Measurements from ENCODE around the gene FRMPD3. TPM values are rescaled to one million over a fixed set of nuclear protein-coding genes. Genes with fewer than 3 reads are reported as not detected.

The FRMPD3 gene
- total RNA-seq (ENCODE audit: low replicate concordance), result 1.9 and 2.6 TPM in 2 replicates
- long read RNA-seq, partial matches to known transcripts, result 0 of 1 reads
- long read RNA-seq, other reads (novel, unspliced or antisense), result 1 of 1 reads

DNA sequence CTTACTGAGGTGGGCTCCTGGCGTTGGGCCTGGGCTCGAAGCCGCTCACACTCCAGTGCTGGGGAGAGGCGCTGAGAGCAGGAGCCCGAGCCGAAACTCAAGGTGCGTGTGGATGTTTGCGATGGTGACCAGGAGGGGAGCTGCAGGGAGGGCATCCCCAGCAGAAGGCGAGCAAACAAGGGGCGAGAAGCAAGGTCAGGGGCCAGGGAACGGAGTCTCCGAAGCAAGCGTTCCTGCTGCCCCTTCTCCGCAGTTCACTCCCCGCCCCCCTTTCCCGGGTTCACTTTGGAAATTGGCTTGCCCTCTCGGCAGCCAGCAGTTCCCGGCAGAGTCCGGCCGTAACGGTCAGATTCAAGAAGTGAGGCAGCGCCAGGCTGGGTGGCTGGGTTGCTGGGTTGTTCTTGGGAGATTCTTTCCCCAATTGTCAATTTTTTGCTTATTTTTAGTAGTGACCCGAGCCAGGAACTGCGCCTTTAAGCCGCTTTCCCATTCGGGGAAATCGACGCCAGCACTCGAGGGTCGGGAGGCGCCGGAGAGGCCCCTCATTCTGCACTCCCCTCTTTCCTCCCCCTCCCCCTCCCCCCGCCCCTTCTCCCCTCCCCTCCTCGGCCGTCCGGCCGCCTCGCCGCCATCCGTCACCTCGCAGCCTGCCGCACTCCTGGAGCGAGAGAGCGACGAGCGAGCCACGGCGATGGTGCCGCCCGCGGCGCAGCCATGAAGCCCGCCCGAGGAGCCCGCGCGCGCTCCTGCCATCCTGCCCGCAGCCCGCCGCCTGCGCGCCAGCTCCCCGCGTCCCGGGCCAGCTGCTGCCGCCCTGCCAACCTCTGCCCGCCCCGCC is at the start of gene FRMPD3:
Gene FRMPD3, plus strand, starts transcription at position 655 of the 838 bp plus-strand sequence. CDS start 76,937 bp downstream, outside the sequence.
- peaks cover 24% of the 10 kb centered on the region for H3K27me3 Mint-ChIP-seq
- no peaks in the 10 kb centered on the region for H3K36me3 Mint-ChIP-seq
- TF ChIP-seq, protein P1, sequence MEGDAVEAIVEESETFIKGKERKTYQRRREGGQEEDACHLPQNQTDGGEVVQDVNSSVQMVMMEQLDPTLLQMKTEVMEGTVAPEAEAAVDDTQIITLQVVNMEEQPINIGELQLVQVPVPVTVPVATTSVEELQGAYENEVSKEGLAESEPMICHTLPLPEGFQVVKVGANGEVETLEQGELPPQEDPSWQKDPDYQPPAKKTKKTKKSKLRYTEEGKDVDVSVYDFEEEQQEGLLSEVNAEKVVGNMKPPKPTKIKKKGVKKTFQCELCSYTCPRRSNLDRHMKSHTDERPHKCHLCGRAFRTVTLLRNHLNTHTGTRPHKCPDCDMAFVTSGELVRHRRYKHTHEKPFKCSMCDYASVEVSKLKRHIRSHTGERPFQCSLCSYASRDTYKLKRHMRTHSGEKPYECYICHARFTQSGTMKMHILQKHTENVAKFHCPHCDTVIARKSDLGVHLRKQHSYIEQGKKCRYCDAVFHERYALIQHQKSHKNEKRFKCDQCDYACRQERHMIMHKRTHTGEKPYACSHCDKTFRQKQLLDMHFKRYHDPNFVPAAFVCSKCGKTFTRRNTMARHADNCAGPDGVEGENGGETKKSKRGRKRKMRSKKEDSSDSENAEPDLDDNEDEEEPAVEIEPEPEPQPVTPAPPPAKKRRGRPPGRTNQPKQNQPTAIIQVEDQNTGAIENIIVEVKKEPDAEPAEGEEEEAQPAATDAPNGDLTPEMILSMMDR (conservative IDR thresholded peaks at IDR 0.05), result peak; percentile 42
- H3K27ac Mint-ChIP-seq, result peak within 1 kb of the TSS; percentile 70
- peaks cover 12% of the 10 kb centered on the region for H3K4me1 Mint-ChIP-seq (ENCODE audit: unreplicated experiment)
- H3K4me3 Mint-ChIP-seq, result peak within 1 kb of the TSS; percentile 86
- H3K9me3 Mint-ChIP-seq, result no peaks in the 10 kb centered on the region
- no peak for DNase-seq (ENCODE audit: extremely low spot score, unreplicated experiment)

DNA sequence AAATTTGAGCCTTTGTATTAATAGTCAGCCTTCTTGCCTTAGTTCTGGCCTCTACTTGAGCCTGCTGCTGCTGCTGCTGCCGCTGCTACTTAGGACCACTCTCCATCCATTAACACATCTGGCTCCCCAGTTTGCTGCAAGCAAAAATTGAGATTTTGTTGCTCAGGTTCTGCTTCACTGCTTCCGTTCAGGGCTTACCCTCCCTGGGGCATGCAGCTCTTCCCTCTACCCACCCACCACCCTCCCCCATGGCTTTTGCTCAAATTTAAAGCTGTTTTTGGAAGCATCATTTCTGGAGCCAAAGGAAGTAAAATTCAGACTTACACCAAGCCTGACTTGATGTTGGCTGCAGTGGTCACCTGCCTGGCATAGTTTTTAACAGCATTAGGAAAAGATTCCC is 28.9 kb upstream of the FRMPD3 start:
- no peaks in the 10 kb centered on the region for H3K36me3 Mint-ChIP-seq
- H3K27ac Mint-ChIP-seq, result no peak overlapping the region
- DNase-seq (ENCODE audit: extremely low spot score, unreplicated experiment), result no peak
- H3K4me1 Mint-ChIP-seq (ENCODE audit: unreplicated experiment), result no peaks in the 10 kb centered on the region
- H3K27me3 Mint-ChIP-seq, result no peaks in the 10 kb centered on the region
- no peak overlapping the region for H3K4me3 Mint-ChIP-seq
- TF ChIP-seq, protein P1 (conservative IDR thresholded peaks at IDR 0.05), result no peak
- no peaks in the 10 kb centered on the region for H3K9me3 Mint-ChIP-seq

DNA sequence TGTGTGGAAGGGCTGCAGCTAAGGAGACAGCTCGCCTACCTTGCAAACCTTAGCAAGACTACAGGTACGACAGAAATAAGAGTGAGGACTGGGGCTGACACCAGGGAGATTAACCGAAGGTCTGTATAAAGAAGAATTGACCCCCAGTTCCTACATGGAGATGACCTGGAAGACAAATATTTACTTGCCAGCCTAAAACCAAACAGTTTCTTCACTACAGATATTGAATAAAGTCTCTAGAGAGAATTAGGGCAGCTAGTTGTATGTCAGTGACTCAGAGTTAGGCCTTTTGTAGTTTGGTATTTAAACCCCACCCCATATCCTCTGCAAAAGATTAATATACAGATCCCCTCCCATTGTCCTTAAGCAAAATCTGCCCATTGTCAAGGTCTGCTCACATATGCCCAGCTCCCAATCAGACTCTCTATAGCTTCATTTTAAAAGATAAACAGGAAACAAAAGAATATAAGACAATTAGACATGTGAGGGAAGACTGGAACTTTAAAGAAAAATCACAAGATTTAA is 28.1 kb upstream of the FRMPD3 start:
- no peaks in the 10 kb centered on the region for H3K4me1 Mint-ChIP-seq (ENCODE audit: unreplicated experiment)

DNA sequence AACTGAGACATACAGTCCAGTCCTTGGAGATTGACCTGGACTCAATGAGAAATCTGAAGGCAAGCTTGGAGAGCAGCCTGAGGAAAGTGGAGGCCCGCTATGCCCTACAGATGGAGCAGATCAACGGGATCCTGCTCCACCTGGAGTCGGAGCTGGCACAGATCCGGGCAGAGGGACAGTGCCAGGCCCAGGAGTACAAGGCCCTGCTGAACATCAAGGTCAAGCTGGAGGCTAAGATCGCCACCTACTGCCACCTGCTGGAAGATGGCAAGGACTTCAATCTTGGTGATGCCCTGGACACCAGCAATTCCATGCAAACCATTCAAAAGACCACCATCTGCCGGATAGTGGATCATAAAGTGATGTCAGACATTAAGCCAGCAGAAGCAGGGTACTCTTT is 20.4 kb upstream of the FRMPD3 start:
- Mint-ChIP-seq H3K27ac (no peak overlapping the region), H3K9me3 (no peaks in the 10 kb centered on the region), H3K4me1 (ENCODE audit: unreplicated experiment) (no peaks in the 10 kb centered on the region), H3K4me3 (no peak overlapping the region), H3K36me3 (no peaks in the 10 kb centered on the region), H3K27me3 (no peaks in the 10 kb centered on the region)
- DNase-seq (ENCODE audit: extremely low spot score, unreplicated experiment), result no peak
- TF ChIP-seq, protein P1 (conservative IDR thresholded peaks at IDR 0.05), result peak; percentile 45

More for the DNA sequence above, 28.1 kb upstream of the FRMPD3 start:
- TF ChIP-seq, protein P1 (conservative IDR thresholded peaks at IDR 0.05), result no peak
- Mint-ChIP-seq H3K36me3 (no peaks in the 10 kb centered on the region), H3K27me3 (no peaks in the 10 kb centered on the region), H3K27ac (peak overlapping the region; percentile 10), H3K9me3 (no peaks in the 10 kb centered on the region), H3K4me3 (no peak overlapping the region)
- no peak for DNase-seq (ENCODE audit: extremely low spot score, unreplicated experiment)

DNA sequence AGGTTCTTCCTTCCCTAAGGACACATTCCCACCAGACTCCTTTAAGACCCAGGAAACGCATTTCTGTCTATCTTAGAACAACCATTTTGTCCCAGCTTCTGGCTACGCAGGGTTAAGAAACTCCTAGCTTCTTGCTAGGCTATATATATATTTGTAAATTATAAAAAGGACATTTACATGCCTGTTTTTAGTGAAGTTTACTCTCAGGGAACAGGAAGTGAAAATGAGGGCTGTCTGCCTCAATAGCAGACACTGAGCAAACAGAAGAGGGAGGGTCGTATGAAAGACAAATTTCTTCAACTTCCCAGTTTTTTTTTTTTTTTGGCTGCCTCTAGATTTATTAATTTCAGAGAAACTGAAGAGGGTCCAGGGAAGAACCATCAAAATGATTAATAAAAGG is 9.3 kb upstream of the FRMPD3 start:
- TF ChIP-seq, protein P1 (conservative IDR thresholded peaks at IDR 0.05), result no peak
- no peak overlapping the region for H3K27ac Mint-ChIP-seq
- H3K9me3 Mint-ChIP-seq, result no peaks in the 10 kb centered on the region
- no peaks in the 10 kb centered on the region for H3K4me1 Mint-ChIP-seq (ENCODE audit: unreplicated experiment)
- no peaks in the 10 kb centered on the region for H3K36me3 Mint-ChIP-seq
- H3K4me3 Mint-ChIP-seq, result no peak overlapping the region
- H3K27me3 Mint-ChIP-seq, result no peaks in the 10 kb centered on the region
- no peak for DNase-seq (ENCODE audit: extremely low spot score, unreplicated experiment)

Measured in type B pancreatic cell (in vitro differentiated cells).